Spleen (tissue), 7 donors: ENCODE measurements around the gene UBE2E2.

Source experiments
- POLR2A ChIP-seq, 3 donors: fragments of 450-650 bp; IDR thresholded peaks; one replicate each; pipeline ENCODE4 v1.5.1; 2017; ENCODE audit warnings: antibody characterized with exemption in 3 of 3, mild to moderate bottlenecking in 1 of 3
- TF ChIP-seq, protein P1 (sequence below), 11 experiments: fragments of 200-600 bp in 7 of 11; fragments of 450-650 bp in 4 of 11; sonication (generic) in 4 of 11; IDR thresholded peaks in 8 of 11; conservative IDR thresholded peaks in 3 of 11; 1 replicate in 7 of 11; 2 replicates in 4 of 11; pipeline versions ENCODE4 v1.4.0 to v1.8.0; 2016 to 2021; ENCODE audit warnings: antibody characterized with exemption in 11 of 11, inconsistent platforms in 4 of 11, mild to moderate bottlenecking in 1 of 11
- donor health status: DM: no; HTN: no; CAD: no; lungs with moderate emphysema.
- donor health status: DM: no; HTN: no; CAD: no.
- donor health status: DM: no; HTN: no; CAD: no.

DNA sequence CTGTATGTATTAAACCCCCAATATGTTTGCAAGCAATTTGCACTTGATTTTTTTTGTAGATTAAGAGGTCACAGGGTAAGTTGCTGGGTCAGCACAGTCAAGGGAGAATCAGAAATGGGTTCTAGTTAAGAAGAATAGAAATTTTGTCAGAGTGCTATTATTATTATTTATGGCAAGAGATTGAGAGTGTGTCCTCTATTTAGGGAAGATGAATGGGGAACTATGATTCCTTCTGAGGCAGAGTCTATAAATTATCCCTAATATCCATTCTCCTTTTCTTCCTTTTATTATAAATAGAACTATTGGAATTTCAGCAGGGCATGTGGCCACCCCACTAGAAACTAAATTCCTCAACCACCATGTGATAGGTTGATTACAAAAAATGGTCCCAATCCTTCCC is 392.7 kb downstream of the UBE2E2 start:
- TF ChIP-seq POLR2A (IDR thresholded peaks at IDR 0.05), result no peak
- TF ChIP-seq, protein P1, sequence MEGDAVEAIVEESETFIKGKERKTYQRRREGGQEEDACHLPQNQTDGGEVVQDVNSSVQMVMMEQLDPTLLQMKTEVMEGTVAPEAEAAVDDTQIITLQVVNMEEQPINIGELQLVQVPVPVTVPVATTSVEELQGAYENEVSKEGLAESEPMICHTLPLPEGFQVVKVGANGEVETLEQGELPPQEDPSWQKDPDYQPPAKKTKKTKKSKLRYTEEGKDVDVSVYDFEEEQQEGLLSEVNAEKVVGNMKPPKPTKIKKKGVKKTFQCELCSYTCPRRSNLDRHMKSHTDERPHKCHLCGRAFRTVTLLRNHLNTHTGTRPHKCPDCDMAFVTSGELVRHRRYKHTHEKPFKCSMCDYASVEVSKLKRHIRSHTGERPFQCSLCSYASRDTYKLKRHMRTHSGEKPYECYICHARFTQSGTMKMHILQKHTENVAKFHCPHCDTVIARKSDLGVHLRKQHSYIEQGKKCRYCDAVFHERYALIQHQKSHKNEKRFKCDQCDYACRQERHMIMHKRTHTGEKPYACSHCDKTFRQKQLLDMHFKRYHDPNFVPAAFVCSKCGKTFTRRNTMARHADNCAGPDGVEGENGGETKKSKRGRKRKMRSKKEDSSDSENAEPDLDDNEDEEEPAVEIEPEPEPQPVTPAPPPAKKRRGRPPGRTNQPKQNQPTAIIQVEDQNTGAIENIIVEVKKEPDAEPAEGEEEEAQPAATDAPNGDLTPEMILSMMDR (IDR thresholded peaks at IDR 0.05 in 8 of 11, conservative IDR thresholded peaks at IDR 0.05 in 3 of 11), result no peak
